Stomach (tissue), 9 donors: ENCODE results near the gene SETD1B. TPM values are rescaled to one million over a fixed set of nuclear protein-coding genes. Genes with fewer than 3 reads are reported as not detected.

Experiments used
- DNase-seq, 2 donors: peaks; one replicate each; pipeline versions ENCODE4 v3.0.0 to v3.0.0-alpha.2; 2013 to 2019
- H3K27ac ChIP-seq, 5 donors: fragments of 200-600 bp in 4 of 5; sonication (generic) in 4 of 5; one replicate each; pipeline ENCODE4 v1.5.1; 2013 to 2019; ENCODE audit warnings: mild to moderate bottlenecking in 1 of 5, moderate library complexity in 1 of 5
- H3K27me3 ChIP-seq, 3 donors: fragments of 200-600 bp; sonication (generic); one replicate each; pipeline ENCODE4 v1.5.1; 2017 to 2019; ENCODE audit warnings: mixed run types in 1 of 3
- H3K36me3 ChIP-seq, 4 donors: fragments of 200-600 bp; sonication (generic); 1 replicate in 3 of 4; 2 replicates in 1 of 4; pipeline ENCODE4 v1.5.1; 2016 to 2019
- H3K4me1 ChIP-seq, 4 donors: fragments of 200-600 bp; sonication (generic); one replicate each; pipeline ENCODE4 v1.5.1; 2016 to 2019
- H3K4me3 ChIP-seq, 4 donors: fragments of 200-600 bp; sonication (generic) in 3 of 4; one replicate each; pipeline ENCODE4 v1.5.1; 2016 to 2019; ENCODE audit warnings: mild to moderate bottlenecking in 1 of 4
- H3K9me3 ChIP-seq, 4 donors: fragments of 200-600 bp; sonication (generic); one replicate each; pipeline ENCODE4 v1.5.1; 2016 to 2019
- CTCF ChIP-seq, 7 experiments: fragments of 450-650 bp in 4 of 7; fragments of 200-600 bp in 3 of 7; sonication (generic) in 3 of 7; IDR thresholded peaks; one replicate each; pipeline ENCODE4 v1.5.1; 2016 to 2019; ENCODE audit warnings: antibody characterized with exemption in 7 of 7, control low read depth in 2 of 7, mild to moderate bottlenecking in 1 of 7
- EP300 ChIP-seq: sonication (generic); formaldehyde crosslinking; IDR thresholded peaks from one replicate; pipeline ENCODE4 v1.6.1; 2017; ENCODE audit warnings: antibody characterized with exemption
- POLR2A ChIP-seq, 4 donors: fragments of 450-650 bp; IDR thresholded peaks; one replicate each; pipeline ENCODE4 v1.6.1; 2016; ENCODE audit warnings: antibody characterized with exemption in 4 of 4, control low read depth in 2 of 4, mild to moderate bottlenecking in 1 of 4, moderate library complexity in 1 of 4
- POLR2AphosphoS5 ChIP-seq, 3 donors: sonication (generic); formaldehyde crosslinking; IDR thresholded peaks; one replicate each; pipeline ENCODE4 v1.6.1; 2016; ENCODE audit warnings: antibody characterized with exemption in 3 of 3
- WGBS, 5 donors: extraction: QIAGEN DNeasy Blood & Tissue Kit in 3 of 5; methylation state at CpG; one replicate each; pipeline versions ENCODE4 v1.1.5 to v1.1.7; 2013 to 2018; 5-methylcytosine and 5-hydroxymethylcytosine counted together
- intact Hi-C: fragments of 100-400 bp; cut with DNase I; formaldehyde crosslinking; loops from one replicate; pipeline ENCODE4 v1.15.1; 2023; ENCODE audit warnings: low total_unique reads
- polyA plus RNA-seq, 3 donors: library from polyadenylated mRNA; stranded (reverse); fragments of 200-250 nt; gene quantifications; one replicate each; pipeline ENCODE4 v1.2.3, GENCODE V29; 2013
- total RNA-seq, 5 donors: library from RNA; depleted of rRNA; stranded (reverse); fragments of >200 nt; gene quantifications; one replicate each; pipeline versions ENCODE4 v1.1.0 to v1.2.3, GENCODE V29; 2014 to 2016
- donor health status: healthy with polysubstance abuse.
- donor health status: Bipolar disorder and iron deficiency.
- donor health status: healthy.

The SETD1B gene
- total and polyA plus RNA-seq, 8 donors = 3.2 to 27.5 (median 8.2) TPM

- DNase-seq = peak in 1 of 2 donors; percentile 76
- H3K9me3 ChIP-seq = no peaks in the 10 kb centered on the region
- peak overlapping the region; percentile 98 to 100 (median 100) for H3K27ac ChIP-seq
- peak overlapping the region; percentile 72 to 87 (median 80) for H3K4me3 ChIP-seq
- H3K27me3 ChIP-seq = no peaks in the 10 kb centered on the region
- 0 to 1% (median 1%) methylated on average over 6 to 63 of the region's 63 CpGs for WGBS, 5 donors
- H3K4me1 ChIP-seq = peaks cover 23 to 61% (median 38%) of the 10 kb centered on the region in 4 donors
- no peak for TF ChIP-seq POLR2AphosphoS5 (IDR thresholded peaks at IDR 0.05)
- TF ChIP-seq CTCF (IDR thresholded peaks at IDR 0.05) = no peak
- no peak for TF ChIP-seq POLR2A (IDR thresholded peaks at IDR 0.05)
- TF ChIP-seq EP300 = no peak
- peaks cover 17 to 22% (median 21%) of the 10 kb centered on the region in 4 donors for H3K36me3 ChIP-seq
- intact Hi-C loops = no loop called here
Measured at GRCh38 chr12:121804417-121805111, 755 bp downstream of the SETD1B start.

GRCh38 chr12:121805171-121806008 lies 1.6 kb downstream of the SETD1B start:
- Histone ChIP-seq H3K27ac (peak overlapping the region; percentile 98 to 100 (median 100)), H3K4me3 (peak overlapping the region; percentile 72 to 87 (median 80)), H3K27me3 (no peaks in the 10 kb centered on the region), H3K4me1 (peaks cover 26 to 64% (median 43%) of the 10 kb centered on the region in 4 donors), H3K36me3 (peaks cover 26 to 30% (median 29%) of the 10 kb centered on the region in 4 donors), H3K9me3 (no peaks in the 10 kb centered on the region)
- intact Hi-C loops = no loop called here
- 1 to 2% (median 1%) methylated on average over 36 to 45 of the region's 45 CpGs for WGBS, 5 donors
- TF ChIP-seq POLR2AphosphoS5 (IDR thresholded peaks at IDR 0.05) = no peak
- TF ChIP-seq CTCF (IDR thresholded peaks at IDR 0.05) = no peak
- no peak for TF ChIP-seq POLR2A (IDR thresholded peaks at IDR 0.05)
- peak in 1 of 2 donors; percentile 67 for DNase-seq

GRCh38 chr12:121806009-121806545 lies 2.3 kb downstream of the SETD1B start:
- H3K4me1 ChIP-seq = peaks cover 33 to 71% (median 49%) of the 10 kb centered on the region in 4 donors
- WGBS, 5 donors = 1 to 5% (median 2%) methylated on average over 11 to 16 of the region's 16 CpGs
- peak in 1 of 2 donors; percentile 49 for DNase-seq
- no peaks in the 10 kb centered on the region for H3K27me3 ChIP-seq
- H3K4me3 ChIP-seq = peak overlapping the region; percentile 72 to 87 (median 80)
- no peaks in the 10 kb centered on the region for H3K9me3 ChIP-seq
- H3K27ac ChIP-seq = peak overlapping the region; percentile 5 to 100 (median 100)
- peaks cover 32 to 37% (median 36%) of the 10 kb centered on the region in 4 donors for H3K36me3 ChIP-seq
- TF ChIP-seq CTCF (IDR thresholded peaks at IDR 0.05) = no peak
- no peak for TF ChIP-seq POLR2A (IDR thresholded peaks at IDR 0.05)
- TF ChIP-seq POLR2AphosphoS5 (IDR thresholded peaks at IDR 0.05) = no peak
- intact Hi-C loops = no loop called here
